ENCODE results near the gene MACROD1.

DNA sequence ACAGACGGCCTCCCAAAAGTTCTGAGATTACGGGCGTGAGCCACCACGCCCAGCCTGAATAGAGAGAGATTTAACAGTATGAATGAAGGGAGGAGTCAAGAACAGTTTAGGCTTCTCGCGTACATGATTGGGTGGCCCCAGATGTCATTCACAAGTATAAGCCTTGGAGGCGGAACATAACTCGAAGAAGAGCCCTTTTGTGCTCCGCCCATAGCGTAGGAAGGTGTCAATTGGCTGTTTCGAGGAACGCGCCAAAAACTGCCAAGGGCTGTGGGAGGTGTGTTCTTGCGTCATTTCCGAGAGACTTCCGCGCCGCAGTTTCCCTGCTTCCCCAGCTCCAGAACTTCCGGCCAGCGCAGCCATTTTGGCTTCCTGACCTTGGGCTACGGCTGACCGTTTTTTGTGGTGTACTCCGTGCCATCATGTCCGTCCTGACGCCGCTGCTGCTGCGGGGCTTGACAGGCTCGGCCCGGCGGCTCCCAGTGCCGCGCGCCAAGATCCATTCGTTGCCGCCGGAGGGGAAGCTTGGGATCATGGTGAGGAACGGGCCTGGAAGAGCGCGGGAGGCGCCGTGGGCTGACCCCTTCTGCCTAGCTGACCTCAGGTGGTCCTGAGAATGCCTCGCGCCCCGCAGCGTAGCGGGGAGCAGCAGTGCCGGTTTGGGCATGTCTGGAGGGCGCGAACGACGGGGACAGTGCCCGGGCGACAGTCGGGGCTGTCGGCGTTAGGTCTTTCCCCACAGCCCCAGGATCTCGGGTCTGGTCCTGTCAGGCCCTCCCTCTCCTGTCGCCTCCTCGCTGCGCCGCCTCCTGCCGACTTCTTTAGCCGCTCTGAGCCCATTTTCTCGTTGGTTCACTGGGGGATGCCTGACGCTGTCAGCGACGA lies 191.4 kb downstream of the MACROD1 start, which contains the start of gene COX8A:
- TF ChIP-seq, protein P1, sequence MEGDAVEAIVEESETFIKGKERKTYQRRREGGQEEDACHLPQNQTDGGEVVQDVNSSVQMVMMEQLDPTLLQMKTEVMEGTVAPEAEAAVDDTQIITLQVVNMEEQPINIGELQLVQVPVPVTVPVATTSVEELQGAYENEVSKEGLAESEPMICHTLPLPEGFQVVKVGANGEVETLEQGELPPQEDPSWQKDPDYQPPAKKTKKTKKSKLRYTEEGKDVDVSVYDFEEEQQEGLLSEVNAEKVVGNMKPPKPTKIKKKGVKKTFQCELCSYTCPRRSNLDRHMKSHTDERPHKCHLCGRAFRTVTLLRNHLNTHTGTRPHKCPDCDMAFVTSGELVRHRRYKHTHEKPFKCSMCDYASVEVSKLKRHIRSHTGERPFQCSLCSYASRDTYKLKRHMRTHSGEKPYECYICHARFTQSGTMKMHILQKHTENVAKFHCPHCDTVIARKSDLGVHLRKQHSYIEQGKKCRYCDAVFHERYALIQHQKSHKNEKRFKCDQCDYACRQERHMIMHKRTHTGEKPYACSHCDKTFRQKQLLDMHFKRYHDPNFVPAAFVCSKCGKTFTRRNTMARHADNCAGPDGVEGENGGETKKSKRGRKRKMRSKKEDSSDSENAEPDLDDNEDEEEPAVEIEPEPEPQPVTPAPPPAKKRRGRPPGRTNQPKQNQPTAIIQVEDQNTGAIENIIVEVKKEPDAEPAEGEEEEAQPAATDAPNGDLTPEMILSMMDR (IDR thresholded peaks at IDR 0.05; ENCODE audit: poor library complexity): no peak
- no peak for TF ChIP-seq EZH2phosphoT487 (IDR thresholded peaks at IDR 0.05; ENCODE audit: low read depth, severe bottlenecking, unreplicated experiment)

Data from hepatocyte (in vitro differentiated cells).